ENCODE data around the gene EVI2B.

Gene EVI2B

GRCh38 chr17:31321481-31321880, 7.6 kb upstream of the EVI2B start, which contains the start of gene EVI2A:
Gene EVI2A (minus strand): TSS chr17:31321622. CDS start chr17:31319013, 2,609 bp downstream.
- Histone ChIP-seq H3K27ac (ENCODE audit: low read length, poor library complexity, severe bottlenecking) (peak within 1 kb of the TSS; percentile 70), H2BK120ac (ENCODE audit: low read depth, low read length) (no peak within 1 kb of the TSS), H2BK5ac (ENCODE audit: low read depth, low read length, poor library complexity, severe bottlenecking) (no peak within 1 kb of the TSS), H3K14ac (ENCODE audit: low read length in 2 of 2) (no peak within 1 kb of the TSS), H3K36me3 (ENCODE audit: control insufficient read depth in 1 of 2, insufficient read depth in 2 of 2, low read depth in 1 of 2, low read length in 2 of 2) (peaks cover 8 to 14% of the 10 kb centered on the region in 2 experiments), H4K8ac (ENCODE audit: low read length) (no peak within 1 kb of the TSS), H3K4me3 (ENCODE audit: insufficient read depth in 1 of 2, low read depth in 1 of 2, low read length in 2 of 2) (peak within 1 kb of the TSS in 1 of 2 experiments; percentile 43), H2AK5ac (ENCODE audit: low read length, severe bottlenecking) (peak within 1 kb of the TSS; percentile 62), H2BK12ac (ENCODE audit: low read length in 2 of 2) (peak within 1 kb of the TSS in 1 of 2 experiments; percentile 6), H3K4ac (ENCODE audit: low read depth in 1 of 2, low read length in 2 of 2) (no peak within 1 kb of the TSS), H3K9me3 (ENCODE audit: control insufficient read depth, low read length) (no peaks in the 10 kb centered on the region), H3K18ac (ENCODE audit: low read depth in 1 of 2, low read length in 2 of 2) (no peak within 1 kb of the TSS), H2AFZ (ENCODE audit: low read depth, low read length) (no peak within 1 kb of the TSS), H3K4me2 (ENCODE audit: low read length, poor library complexity, severe bottlenecking) (no peak within 1 kb of the TSS), H3K9ac (ENCODE audit: low read length) (peak within 1 kb of the TSS; percentile 79), H4K91ac (ENCODE audit: low read length) (peak within 1 kb of the TSS; percentile 50), H3K4me1 (ENCODE audit: control insufficient read depth, insufficient read depth, low read depth, low read length) (peaks cover 1% of the 10 kb centered on the region), H3K23ac (ENCODE audit: low read length in 2 of 2) (no peak within 1 kb of the TSS), H2BK15ac (ENCODE audit: low read depth, poor library complexity, severe bottlenecking) (no peak within 1 kb of the TSS), H3K79me1 (replicated peaks; ENCODE audit: low read length, poor library complexity, severe bottlenecking) (peaks cover 13% of the 10 kb centered on the region), H3K27me3 (ENCODE audit: control insufficient read depth in 1 of 2, insufficient read depth in 1 of 2, low read length in 2 of 2) (no peaks in the 10 kb centered on the region)
- peak; percentile 92 for DNase-seq
- WGBS: 0% methylated on average over 2 of the region's 3 CpGs

- peak; percentile 70 for DNase-seq
- Histone ChIP-seq H3K79me1 (replicated peaks; ENCODE audit: low read length, poor library complexity, severe bottlenecking) (peaks cover 14% of the 10 kb centered on the region), H3K9me3 (ENCODE audit: control insufficient read depth, low read length) (no peaks in the 10 kb centered on the region), H3K4me3 (ENCODE audit: insufficient read depth in 1 of 2, low read depth in 1 of 2, low read length in 2 of 2) (peak overlapping the region in 1 of 2 experiments; percentile 43), H3K4me2 (ENCODE audit: low read length, poor library complexity, severe bottlenecking) (no peak overlapping the region), H2BK120ac (ENCODE audit: low read depth, low read length) (no peak overlapping the region), H3K4me1 (ENCODE audit: control insufficient read depth, insufficient read depth, low read depth, low read length) (peaks cover 3% of the 10 kb centered on the region), H4K91ac (ENCODE audit: low read length) (no peak overlapping the region), H3K27me3 (ENCODE audit: control insufficient read depth in 1 of 2, insufficient read depth in 1 of 2, low read length in 2 of 2) (no peaks in the 10 kb centered on the region), H3K14ac (ENCODE audit: low read length in 2 of 2) (no peak overlapping the region), H2BK5ac (ENCODE audit: low read depth, low read length, poor library complexity, severe bottlenecking) (no peak overlapping the region), H3K18ac (ENCODE audit: low read depth in 1 of 2, low read length in 2 of 2) (no peak overlapping the region), H2BK15ac (ENCODE audit: low read depth, poor library complexity, severe bottlenecking) (no peak overlapping the region), H3K36me3 (ENCODE audit: control insufficient read depth in 1 of 2, insufficient read depth in 2 of 2, low read depth in 1 of 2, low read length in 2 of 2) (peaks cover under 1 to 7% of the 10 kb centered on the region in 2 experiments), H3K9ac (ENCODE audit: low read length) (peak overlapping the region; percentile 79), H2AFZ (ENCODE audit: low read depth, low read length) (no peak overlapping the region), H2BK12ac (ENCODE audit: low read length in 2 of 2) (no peak overlapping the region), H4K8ac (ENCODE audit: low read length) (no peak overlapping the region), H3K23ac (ENCODE audit: low read length in 2 of 2) (no peak overlapping the region), H3K4ac (ENCODE audit: low read depth in 1 of 2, low read length in 2 of 2) (no peak overlapping the region), H3K27ac (ENCODE audit: low read length, poor library complexity, severe bottlenecking) (peak overlapping the region; percentile 70), H2AK5ac (ENCODE audit: low read length, severe bottlenecking) (no peak overlapping the region)
- WGBS: 0% methylated on average over 1 of the region's 1 CpG
Observed at GRCh38 chr17:31320791-31321190, 6.9 kb upstream of the EVI2B start.

- Histone ChIP-seq H3K4me2 (ENCODE audit: low read length, poor library complexity, severe bottlenecking) (no peak overlapping the region), H2AK5ac (ENCODE audit: low read length, severe bottlenecking) (no peak overlapping the region), H3K9me3 (ENCODE audit: control insufficient read depth, low read length) (no peaks in the 10 kb centered on the region), H3K27ac (ENCODE audit: low read length, poor library complexity, severe bottlenecking) (no peak overlapping the region), H3K14ac (ENCODE audit: low read length in 2 of 2) (no peak overlapping the region), H2AFZ (ENCODE audit: low read depth, low read length) (no peak overlapping the region), H3K4me1 (ENCODE audit: control insufficient read depth, insufficient read depth, low read depth, low read length) (peaks cover 4% of the 10 kb centered on the region), H3K4me3 (ENCODE audit: insufficient read depth in 1 of 2, low read depth in 1 of 2, low read length in 2 of 2) (peak overlapping the region in 1 of 2 experiments; percentile 43), H3K36me3 (ENCODE audit: control insufficient read depth in 1 of 2, insufficient read depth in 2 of 2, low read depth in 1 of 2, low read length in 2 of 2) (peaks cover 0 to 5% of the 10 kb centered on the region in 2 experiments), H2BK120ac (ENCODE audit: low read depth, low read length) (no peak overlapping the region), H2BK12ac (ENCODE audit: low read length in 2 of 2) (no peak overlapping the region), H4K8ac (ENCODE audit: low read length) (no peak overlapping the region), H2BK15ac (ENCODE audit: low read depth, poor library complexity, severe bottlenecking) (no peak overlapping the region), H3K27me3 (ENCODE audit: control insufficient read depth in 1 of 2, insufficient read depth in 1 of 2, low read length in 2 of 2) (no peaks in the 10 kb centered on the region), H3K4ac (ENCODE audit: low read depth in 1 of 2, low read length in 2 of 2) (no peak overlapping the region), H2BK5ac (ENCODE audit: low read depth, low read length, poor library complexity, severe bottlenecking) (no peak overlapping the region), H3K18ac (ENCODE audit: low read depth in 1 of 2, low read length in 2 of 2) (no peak overlapping the region), H3K79me1 (replicated peaks; ENCODE audit: low read length, poor library complexity, severe bottlenecking) (peaks cover 15% of the 10 kb centered on the region), H3K23ac (ENCODE audit: low read length in 2 of 2) (no peak overlapping the region), H4K91ac (ENCODE audit: low read length) (no peak overlapping the region), H3K9ac (ENCODE audit: low read length) (peak overlapping the region; percentile 79)
- no peak for DNase-seq
- no CpG with 5 or more reads among the region's 2 CpGs for WGBS
Observed at GRCh38 chr17:31320241-31320640, 6.4 kb upstream of the EVI2B start.

GRCh38 chr17:31318851-31319661, 5.2 kb upstream of the EVI2B start:
- no peak overlapping the region for H3K14ac ChIP-seq (ENCODE audit: low read length in 2 of 2)
- H3K9ac ChIP-seq (ENCODE audit: low read length): peak overlapping the region; percentile 84
- H3K4me2 ChIP-seq (ENCODE audit: low read length, poor library complexity, severe bottlenecking): no peak overlapping the region
- no peak overlapping the region for H4K91ac ChIP-seq (ENCODE audit: low read length)
- no peak overlapping the region for H4K8ac ChIP-seq (ENCODE audit: low read length)
- no peak overlapping the region for H3K18ac ChIP-seq (ENCODE audit: low read depth in 1 of 2, low read length in 2 of 2)
- H2BK5ac ChIP-seq (ENCODE audit: low read depth, low read length, poor library complexity, severe bottlenecking): no peak overlapping the region
- H3K36me3 ChIP-seq (ENCODE audit: control insufficient read depth in 1 of 2, insufficient read depth in 2 of 2, low read depth in 1 of 2, low read length in 2 of 2): peaks cover 0 to 5% of the 10 kb centered on the region in 2 experiments
- no peak overlapping the region for H2BK12ac ChIP-seq (ENCODE audit: low read length in 2 of 2)
- peak overlapping the region in 1 of 2 experiments; percentile 52 for H3K4me3 ChIP-seq (ENCODE audit: insufficient read depth in 1 of 2, low read depth in 1 of 2, low read length in 2 of 2)
- no peak overlapping the region for H2BK15ac ChIP-seq (ENCODE audit: low read depth, poor library complexity, severe bottlenecking)
- H3K9me3 ChIP-seq (ENCODE audit: control insufficient read depth, low read length): no peaks in the 10 kb centered on the region
- no peak for DNase-seq
- H3K4me1 ChIP-seq (ENCODE audit: control insufficient read depth, insufficient read depth, low read depth, low read length): peaks cover 4% of the 10 kb centered on the region
- H2AK5ac ChIP-seq (ENCODE audit: low read length, severe bottlenecking): no peak overlapping the region
- WGBS: 100% methylated on average over 2 of the region's 5 CpGs
- peaks cover 14% of the 10 kb centered on the region for H3K79me1 ChIP-seq (replicated peaks; ENCODE audit: low read length, poor library complexity, severe bottlenecking)
- no peak overlapping the region for H2BK120ac ChIP-seq (ENCODE audit: low read depth, low read length)
- H3K27me3 ChIP-seq (ENCODE audit: control insufficient read depth in 1 of 2, insufficient read depth in 1 of 2, low read length in 2 of 2): no peaks in the 10 kb centered on the region
- no peak overlapping the region for H3K27ac ChIP-seq (ENCODE audit: low read length, poor library complexity, severe bottlenecking)
- H3K4ac ChIP-seq (ENCODE audit: low read depth in 1 of 2, low read length in 2 of 2): no peak overlapping the region
- no peak overlapping the region for H2AFZ ChIP-seq (ENCODE audit: low read depth, low read length)
- no peak overlapping the region for H3K23ac ChIP-seq (ENCODE audit: low read length in 2 of 2)
